Cerebellar cortex (tissue), 1 donor: ENCODE data around the gene TSPOAP1.

Source experiments
- DNase-seq: peaks from one replicate; pipeline ENCODE4 v3.0.0-alpha.2; 2015; ENCODE audit warnings: low spot score

Gene TSPOAP1

GRCh38 chr17:58328195-58329034 is at the start of gene TSPOAP1:
TSPOAP1 (minus strand) TSS chr17:58328795; CDS start chr17:58327920, 875 bp downstream.
- peak; percentile 78 for DNase-seq

GRCh38 chr17:58377661-58378060 is 49.1 kb upstream of the TSPOAP1 start:
- no peak for DNase-seq

GRCh38 chr17:58377093-58377601 is 48.6 kb upstream of the TSPOAP1 start:
- DNase-seq, result no peak

- no peak for DNase-seq
Measured at GRCh38 chr17:58376472-58377000, 47.9 kb upstream of the TSPOAP1 start.

GRCh38 chr17:58375811-58376210 is 47.2 kb upstream of the TSPOAP1 start:
- no peak for DNase-seq

GRCh38 chr17:58375256-58375655 is 46.7 kb upstream of the TSPOAP1 start:
- DNase-seq, result no peak

- no peak for DNase-seq
Measured at GRCh38 chr17:58373923-58374322, 45.3 kb upstream of the TSPOAP1 start.

GRCh38 chr17:58373003-58373402 is 44.4 kb upstream of the TSPOAP1 start:
- no peak for DNase-seq

- DNase-seq, result peak; percentile 81
Measured at GRCh38 chr17:58371300-58371950, 42.8 kb upstream of the TSPOAP1 start.

GRCh38 chr17:58370716-58371115 is 42.1 kb upstream of the TSPOAP1 start:
- no peak for DNase-seq

- no peak for DNase-seq
Measured at GRCh38 chr17:58370309-58370708, 41.7 kb upstream of the TSPOAP1 start.

GRCh38 chr17:58369214-58370031 is 40.8 kb upstream of the TSPOAP1 start:
- DNase-seq, result no peak

GRCh38 chr17:58368860-58369213 is 40.2 kb upstream of the TSPOAP1 start:
- DNase-seq, result no peak

GRCh38 chr17:58367461-58367860 is 38.9 kb upstream of the TSPOAP1 start:
- no peak for DNase-seq

GRCh38 chr17:58365980-58366595 is 37.5 kb upstream of the TSPOAP1 start:
- no peak for DNase-seq

- no peak for DNase-seq
Measured at GRCh38 chr17:58365185-58365979, 36.8 kb upstream of the TSPOAP1 start.

GRCh38 chr17:58364270-58364942 is 35.8 kb upstream of the TSPOAP1 start:
- no peak for DNase-seq

GRCh38 chr17:58363457-58364185 is 35.0 kb upstream of the TSPOAP1 start:
- no peak for DNase-seq

- DNase-seq, result no peak
Measured at GRCh38 chr17:58362368-58363014, 33.9 kb upstream of the TSPOAP1 start.
